SK-N-SH (cell line): Measurements from ENCODE around the gene PPDPF.

Experiments
- GABPA ChIP-seq: IDR thresholded peaks from 2 replicates; pipeline ENCODE4 v1.4.0; 2012; ENCODE audit warnings: low read depth, mild to moderate bottlenecking
- GATA2 ChIP-seq: sonication (generic); formaldehyde crosslinking; IDR thresholded peaks from 2 replicates; pipeline ENCODE4 v1.5.0; 2020; ENCODE audit warnings: mild to moderate bottlenecking, missing genetic modification reagents
- NFIC ChIP-seq: IDR thresholded peaks from 2 replicates; pipeline ENCODE4 v1.4.0; 2012; ENCODE audit warnings: borderline replicate concordance
- PBX3 ChIP-seq: IDR thresholded peaks from 2 replicates; pipeline ENCODE4; 2012
- RAD21 ChIP-seq: IDR thresholded peaks from 2 replicates; pipeline ENCODE4 v1.6.1; 2012; ENCODE audit warnings: mild to moderate bottlenecking, low read length
- REST ChIP-seq: IDR thresholded peaks from 2 replicates; pipeline ENCODE4 v1.6.1; 2012; ENCODE audit warnings: mild to moderate bottlenecking, low read depth, low read length, moderate library complexity
- TAF1 ChIP-seq: IDR thresholded peaks from 2 replicates; pipeline ENCODE4 v1.6.1; 2012; ENCODE audit warnings: low read depth, mild to moderate bottlenecking, low read length, moderate library complexity, borderline replicate concordance
- USF2 ChIP-seq: fragments of 150-350 bp; IDR thresholded peaks from 2 replicates; pipeline ENCODE4 v1.6.1; 2017; ENCODE audit warnings: antibody characterized with exemption, low read length, low read depth, borderline replicate concordance
- TF ChIP-seq, protein P1 (sequence below): fragments of 200-600 bp; sonication (generic); IDR thresholded peaks from 2 replicates; pipeline ENCODE4 v1.6.1; 2017; ENCODE audit warnings: antibody characterized with exemption, mild to moderate bottlenecking, moderate library complexity
- TF ChIP-seq, protein P2 (sequence below): IDR thresholded peaks from 2 replicates; pipeline ENCODE4 v1.4.0; 2012; ENCODE audit warnings: low read depth, borderline replicate concordance

- TF ChIP-seq, protein P1, sequence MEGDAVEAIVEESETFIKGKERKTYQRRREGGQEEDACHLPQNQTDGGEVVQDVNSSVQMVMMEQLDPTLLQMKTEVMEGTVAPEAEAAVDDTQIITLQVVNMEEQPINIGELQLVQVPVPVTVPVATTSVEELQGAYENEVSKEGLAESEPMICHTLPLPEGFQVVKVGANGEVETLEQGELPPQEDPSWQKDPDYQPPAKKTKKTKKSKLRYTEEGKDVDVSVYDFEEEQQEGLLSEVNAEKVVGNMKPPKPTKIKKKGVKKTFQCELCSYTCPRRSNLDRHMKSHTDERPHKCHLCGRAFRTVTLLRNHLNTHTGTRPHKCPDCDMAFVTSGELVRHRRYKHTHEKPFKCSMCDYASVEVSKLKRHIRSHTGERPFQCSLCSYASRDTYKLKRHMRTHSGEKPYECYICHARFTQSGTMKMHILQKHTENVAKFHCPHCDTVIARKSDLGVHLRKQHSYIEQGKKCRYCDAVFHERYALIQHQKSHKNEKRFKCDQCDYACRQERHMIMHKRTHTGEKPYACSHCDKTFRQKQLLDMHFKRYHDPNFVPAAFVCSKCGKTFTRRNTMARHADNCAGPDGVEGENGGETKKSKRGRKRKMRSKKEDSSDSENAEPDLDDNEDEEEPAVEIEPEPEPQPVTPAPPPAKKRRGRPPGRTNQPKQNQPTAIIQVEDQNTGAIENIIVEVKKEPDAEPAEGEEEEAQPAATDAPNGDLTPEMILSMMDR = no peak
- no peak for TF ChIP-seq NFIC
- no peak for TF ChIP-seq USF2
- TF ChIP-seq REST = no peak
- no peak for TF ChIP-seq GATA2 (CRISPR knock-in tag)
- no peak for TF ChIP-seq GABPA
- no peak for TF ChIP-seq RAD21
- TF ChIP-seq TAF1 = no peak
- no peak for TF ChIP-seq PBX3
- TF ChIP-seq, protein P2, sequence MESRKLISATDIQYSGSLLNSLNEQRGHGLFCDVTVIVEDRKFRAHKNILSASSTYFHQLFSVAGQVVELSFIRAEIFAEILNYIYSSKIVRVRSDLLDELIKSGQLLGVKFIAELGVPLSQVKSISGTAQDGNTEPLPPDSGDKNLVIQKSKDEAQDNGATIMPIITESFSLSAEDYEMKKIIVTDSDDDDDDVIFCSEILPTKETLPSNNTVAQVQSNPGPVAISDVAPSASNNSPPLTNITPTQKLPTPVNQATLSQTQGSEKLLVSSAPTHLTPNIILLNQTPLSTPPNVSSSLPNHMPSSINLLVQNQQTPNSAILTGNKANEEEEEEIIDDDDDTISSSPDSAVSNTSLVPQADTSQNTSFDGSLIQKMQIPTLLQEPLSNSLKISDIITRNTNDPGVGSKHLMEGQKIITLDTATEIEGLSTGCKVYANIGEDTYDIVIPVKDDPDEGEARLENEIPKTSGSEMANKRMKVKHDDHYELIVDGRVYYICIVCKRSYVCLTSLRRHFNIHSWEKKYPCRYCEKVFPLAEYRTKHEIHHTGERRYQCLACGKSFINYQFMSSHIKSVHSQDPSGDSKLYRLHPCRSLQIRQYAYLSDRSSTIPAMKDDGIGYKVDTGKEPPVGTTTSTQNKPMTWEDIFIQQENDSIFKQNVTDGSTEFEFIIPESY = no peak
Observed at GRCh38 chr20:63529180-63529860, 8.8 kb downstream of the PPDPF start.
